ENCODE measurements around the gene RNF166.

Gene RNF166

GRCh38 chr16:88713054-88713453 lies 6.8 kb upstream of the RNF166 start:
- H3K4me3 ChIP-seq (ENCODE audit: low read length) = no peak overlapping the region
- TF ChIP-seq ZNF274 (IDR thresholded peaks at IDR 0.05; ENCODE audit: low read depth, low read length) = no peak

GRCh38 chr16:88712362-88712979 lies 6.3 kb upstream of the RNF166 start:
- H3K4me3 ChIP-seq (ENCODE audit: low read length) = no peak overlapping the region
- TF ChIP-seq ZNF274 (IDR thresholded peaks at IDR 0.05; ENCODE audit: low read depth, low read length) = no peak

DNA sequence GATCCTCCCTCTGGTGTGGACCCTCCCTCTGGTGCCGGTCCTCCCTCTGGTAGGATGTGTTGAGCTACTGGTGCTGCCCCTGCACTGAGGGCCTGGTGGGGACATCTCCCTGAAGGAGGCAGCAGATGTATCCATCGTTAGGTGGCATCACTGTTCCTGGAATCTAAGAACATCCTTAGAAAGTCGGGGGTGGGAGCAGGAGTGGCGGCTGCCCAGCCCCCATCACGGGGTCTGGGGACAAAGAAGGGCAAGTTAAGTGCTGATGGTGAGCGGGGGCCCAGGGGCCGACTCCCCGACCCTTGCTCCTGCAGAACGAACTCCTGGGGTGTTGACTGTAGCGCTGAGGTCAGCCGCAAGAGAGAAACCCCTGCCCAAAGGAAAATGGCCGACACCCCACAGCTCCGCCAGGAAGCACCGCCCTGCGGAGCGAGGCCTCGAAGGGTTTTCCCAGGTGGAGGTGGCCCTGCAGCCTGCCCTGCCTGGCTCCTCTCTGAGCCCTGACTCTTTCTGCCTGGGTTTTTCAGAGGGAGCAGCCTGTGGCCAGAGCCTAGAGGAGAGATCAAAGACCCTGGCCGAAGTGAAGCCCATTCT lies 5.6 kb upstream of the RNF166 start:
- TF ChIP-seq ZNF274 (IDR thresholded peaks at IDR 0.05; ENCODE audit: low read depth, low read length) = no peak
- H3K4me3 ChIP-seq (ENCODE audit: low read length) = no peak overlapping the region

DNA sequence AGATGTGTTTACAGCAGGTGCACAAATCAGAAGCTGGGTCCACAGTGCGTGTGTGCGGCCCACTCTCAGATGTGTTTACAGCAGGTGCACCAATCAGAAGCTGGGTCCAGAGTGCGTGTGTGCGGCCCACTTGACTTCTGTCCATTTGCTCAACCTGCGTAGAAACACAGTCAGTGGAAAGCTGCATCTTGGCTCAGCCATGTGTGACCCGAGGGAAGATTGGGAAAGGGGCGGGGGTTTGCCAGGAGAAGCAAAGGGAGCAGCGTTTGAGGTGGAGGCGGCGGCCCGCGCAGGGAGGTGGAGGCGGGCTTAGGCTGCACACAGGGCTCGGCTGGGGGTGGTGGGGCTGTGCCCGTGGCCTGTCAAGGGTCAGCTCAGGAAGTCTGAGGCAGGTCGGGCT lies 4.3 kb upstream of the RNF166 start:
- H3K4me3 ChIP-seq (ENCODE audit: low read length) = no peak overlapping the region
- TF ChIP-seq ZNF274 (IDR thresholded peaks at IDR 0.05; ENCODE audit: low read depth, low read length) = no peak

DNA sequence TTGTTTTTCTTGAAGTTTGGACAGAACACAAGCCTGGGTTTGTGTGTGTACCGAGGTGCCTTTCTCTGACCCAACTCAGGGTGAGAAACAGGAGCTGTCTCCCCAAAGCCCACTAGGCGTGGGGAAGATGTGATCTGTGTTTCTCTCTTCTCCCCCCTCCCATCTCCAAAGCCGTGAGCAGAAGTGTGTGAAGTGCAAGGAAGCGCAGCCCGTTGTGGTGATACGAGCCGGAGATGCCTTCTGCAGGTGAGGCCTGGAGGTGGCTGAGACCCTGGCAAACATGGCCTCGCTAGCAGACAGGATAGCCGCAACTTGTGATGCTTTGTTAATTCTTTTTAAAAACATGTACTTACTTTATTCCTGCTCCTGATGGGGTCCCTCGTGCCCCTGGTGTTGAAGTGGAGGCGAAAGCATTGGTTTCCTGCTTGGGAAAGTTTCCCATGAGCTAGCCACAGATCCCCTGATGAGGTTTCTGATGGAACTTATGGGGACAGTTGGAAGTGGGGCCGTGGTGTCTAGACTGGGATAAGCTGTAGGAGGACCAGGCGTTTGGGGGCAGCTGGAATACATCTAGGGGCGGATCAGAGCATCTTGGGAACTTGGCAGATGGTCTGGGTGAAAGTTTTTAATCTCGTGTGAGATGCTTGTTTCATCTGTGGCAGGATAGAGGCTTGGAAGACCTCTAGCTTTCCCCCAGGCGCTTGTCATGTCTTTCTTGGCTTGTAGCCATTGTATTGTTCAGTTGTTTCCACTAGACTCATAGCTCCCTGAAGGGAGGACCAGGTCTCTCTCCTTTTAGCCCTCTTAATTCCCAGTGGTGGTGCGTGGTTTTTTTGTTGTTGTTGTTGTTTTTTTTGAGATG lies 988 bp upstream of the RNF166 start:
- no peak for TF ChIP-seq ZNF274 (IDR thresholded peaks at IDR 0.05; ENCODE audit: low read depth, low read length)

GRCh38 chr16:88705801-88706228 lies 393 bp downstream of the RNF166 start:
- TF ChIP-seq ZNF274 (IDR thresholded peaks at IDR 0.05; ENCODE audit: low read depth, low read length) = no peak
- H3K4me3 ChIP-seq (ENCODE audit: low read length) = peak overlapping the region; percentile 94

More for the DNA sequence above, 988 bp upstream of the RNF166 start:
- H3K4me3 ChIP-seq (ENCODE audit: low read length) = peak overlapping the region; percentile 94

GRCh38 chr16:88705076-88705684 lies 1.0 kb downstream of the RNF166 start:
- no peak for TF ChIP-seq ZNF274 (IDR thresholded peaks at IDR 0.05; ENCODE audit: low read depth, low read length)
- peak overlapping the region; percentile 94 for H3K4me3 ChIP-seq (ENCODE audit: low read length)

DNA sequence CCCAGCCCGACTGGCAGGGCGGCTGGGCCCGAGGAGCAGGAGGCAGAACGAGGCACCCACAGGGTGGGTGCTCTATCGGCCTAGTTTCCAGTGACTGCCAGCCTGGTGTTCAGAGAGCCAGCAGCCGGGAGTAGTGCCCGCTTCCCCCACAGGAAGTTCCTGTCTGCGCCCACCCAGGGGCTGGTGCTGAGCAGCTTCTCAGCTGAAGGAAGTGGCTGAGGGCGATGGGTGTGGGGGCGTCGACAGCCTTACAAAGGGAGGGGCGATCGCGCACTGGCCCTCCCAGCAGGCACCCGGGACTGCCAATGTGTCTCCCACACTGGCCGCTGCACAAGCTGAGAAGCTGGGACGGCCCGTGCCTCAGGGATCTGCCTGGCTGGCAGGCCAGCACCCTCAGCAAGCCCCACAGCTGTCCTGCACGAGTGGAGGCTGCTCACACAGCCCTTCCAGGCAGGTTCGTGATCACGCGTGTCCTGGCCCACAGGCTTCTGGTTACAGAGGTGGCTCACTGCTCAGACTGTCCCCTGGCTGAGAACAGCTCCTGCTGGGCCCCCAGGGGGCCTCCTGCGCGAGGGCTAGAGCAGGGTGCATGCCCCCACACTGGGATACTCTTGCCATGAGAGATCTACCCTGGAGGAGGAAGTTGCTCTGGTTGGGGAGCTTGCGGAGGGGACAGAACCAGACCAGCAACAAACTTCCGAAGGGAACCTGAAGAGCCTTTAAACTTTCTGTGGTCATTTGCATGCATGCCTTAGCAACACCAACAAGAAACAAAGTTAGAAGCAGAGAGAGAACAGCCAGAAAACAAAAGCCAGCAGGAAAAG lies 2.5 kb downstream of the RNF166 start:
- no peak for TF ChIP-seq ZNF274 (IDR thresholded peaks at IDR 0.05; ENCODE audit: low read depth, low read length)

GRCh38 chr16:88702371-88703210 lies 3.6 kb downstream of the RNF166 start:
- TF ChIP-seq ZNF274 (IDR thresholded peaks at IDR 0.05; ENCODE audit: low read depth, low read length) = no peak
- peak overlapping the region; percentile 44; the same call in 1 of the 2 replicates for H3K4me3 ChIP-seq (ENCODE audit: low read length)

More for the DNA sequence above, 2.5 kb downstream of the RNF166 start:
- peak overlapping the region; percentile 44; the same call in 1 of the 2 replicates for H3K4me3 ChIP-seq (ENCODE audit: low read length)

DNA sequence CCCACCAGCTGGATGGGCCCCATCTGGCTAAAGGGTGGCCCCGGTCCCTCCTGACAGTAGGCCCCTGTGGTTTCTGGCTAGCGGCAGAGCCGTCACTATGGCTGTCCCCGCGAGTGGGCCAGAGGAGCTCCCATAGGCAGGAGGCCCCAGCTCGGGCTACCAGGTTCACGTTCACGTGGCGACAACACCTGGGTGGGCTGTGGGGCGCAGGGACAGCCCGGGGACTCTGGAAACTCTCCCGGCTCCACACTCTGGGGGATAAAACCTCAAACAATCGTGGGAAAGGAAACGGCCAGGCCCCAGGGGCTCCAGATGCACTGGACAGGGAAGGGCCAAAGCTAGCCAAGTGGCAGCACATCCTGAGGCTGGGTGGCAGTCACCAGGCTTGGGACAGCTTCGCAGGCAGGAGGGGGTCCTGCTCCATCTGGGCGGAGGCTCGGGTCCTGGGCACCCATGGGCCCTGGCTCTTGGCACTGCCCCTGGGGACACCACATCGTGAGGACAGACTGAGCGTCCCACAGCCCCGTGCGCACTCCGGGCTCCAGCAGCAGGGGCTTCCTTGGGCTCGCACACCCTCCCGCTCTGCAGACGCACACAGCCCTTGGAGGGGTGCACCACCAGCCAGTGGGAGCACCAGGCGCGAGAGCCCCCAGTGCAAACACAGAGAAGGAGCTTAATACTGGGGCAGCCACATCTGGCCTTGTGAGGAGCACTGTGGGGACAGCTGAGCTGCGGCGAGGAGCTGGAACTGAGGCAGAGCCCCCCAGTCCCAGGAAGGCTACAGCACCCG lies 4.4 kb downstream of the RNF166 start:
- TF ChIP-seq ZNF274 (IDR thresholded peaks at IDR 0.05; ENCODE audit: low read depth, low read length) = no peak
- H3K4me3 ChIP-seq (ENCODE audit: low read length) = peak overlapping the region; percentile 24; the same call in 1 of the 2 replicates

- no peak for TF ChIP-seq ZNF274 (IDR thresholded peaks at IDR 0.05; ENCODE audit: low read depth, low read length)
- H3K4me3 ChIP-seq (ENCODE audit: low read length) = peak overlapping the region; percentile 24; the same call in 1 of the 2 replicates
Measured at GRCh38 chr16:88700636-88701482, 5.3 kb downstream of the RNF166 start.

Data from GM08714 (cell line).